ENCODE results near the gene PRIMPOL.
"Not testable (repeated sequence)": the region's sequence is repeated elsewhere in the genome, so short reads cannot be mapped to it uniquely, and the experiment has no call there.

PRIMPOL gene

GRCh38 chr4:184636897-184637296, 12.6 kb upstream of the PRIMPOL start:
- no peak for DNase-seq (ENCODE audit: low spot score)

DNA sequence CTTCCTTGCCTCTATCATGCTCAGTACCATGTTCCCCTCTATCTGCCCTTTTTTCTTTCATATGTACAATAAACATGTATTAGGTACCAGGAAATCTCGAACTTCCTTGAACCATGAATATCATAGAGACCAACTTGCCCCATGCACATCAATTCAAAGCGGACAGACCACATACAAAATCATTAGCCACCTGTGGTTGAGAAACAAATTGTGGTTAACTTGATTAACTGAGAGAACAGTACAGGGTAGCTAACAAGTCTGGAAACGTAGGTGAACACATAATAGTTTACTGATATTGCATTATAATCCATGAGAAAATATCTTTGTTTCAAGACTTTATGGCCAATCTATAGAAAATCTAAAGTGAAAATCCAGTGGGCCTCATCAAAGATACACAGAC, 8.5 kb upstream of the PRIMPOL start:
- no peak for DNase-seq (ENCODE audit: low spot score)

DNA sequence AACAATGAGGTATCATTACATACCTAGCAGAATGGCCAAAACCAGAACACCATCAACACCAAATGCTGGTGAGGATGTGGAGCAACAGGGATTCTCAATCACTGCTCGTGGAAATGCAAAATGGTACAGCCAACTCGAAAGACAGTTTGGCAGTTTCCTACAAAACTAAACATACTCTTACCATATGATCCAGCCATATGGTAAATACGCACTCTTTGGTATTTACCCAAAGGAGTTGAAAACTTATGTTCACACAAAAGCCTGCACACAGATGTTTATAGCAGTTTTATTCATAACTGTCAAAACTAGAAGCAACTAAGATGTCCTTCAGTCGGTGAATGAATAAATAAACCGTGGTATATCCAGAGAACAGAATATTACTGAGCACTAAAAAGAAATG, 8.1 kb upstream of the PRIMPOL start:
- no peak for DNase-seq (ENCODE audit: low spot score)

DNA sequence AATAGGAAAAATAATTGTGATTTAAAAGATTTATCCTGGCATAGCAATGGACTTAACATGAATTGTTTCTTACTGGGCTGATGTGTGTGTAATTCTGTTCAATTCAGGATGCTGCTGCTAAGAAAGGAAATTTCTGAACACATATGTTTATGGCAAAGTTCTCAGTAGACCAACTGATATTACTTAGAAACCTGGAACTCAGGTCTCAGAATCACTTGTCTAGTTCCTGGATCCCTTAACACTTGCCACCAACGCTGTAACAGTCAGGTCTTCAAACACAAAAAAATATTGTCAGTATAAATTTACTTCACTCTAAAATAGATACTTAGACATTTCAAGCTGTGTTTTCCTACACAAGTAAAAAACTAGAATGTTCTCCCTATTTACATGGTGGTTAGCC, 5.8 kb upstream of the PRIMPOL start:
- no peak for DNase-seq (ENCODE audit: low spot score)

DNA sequence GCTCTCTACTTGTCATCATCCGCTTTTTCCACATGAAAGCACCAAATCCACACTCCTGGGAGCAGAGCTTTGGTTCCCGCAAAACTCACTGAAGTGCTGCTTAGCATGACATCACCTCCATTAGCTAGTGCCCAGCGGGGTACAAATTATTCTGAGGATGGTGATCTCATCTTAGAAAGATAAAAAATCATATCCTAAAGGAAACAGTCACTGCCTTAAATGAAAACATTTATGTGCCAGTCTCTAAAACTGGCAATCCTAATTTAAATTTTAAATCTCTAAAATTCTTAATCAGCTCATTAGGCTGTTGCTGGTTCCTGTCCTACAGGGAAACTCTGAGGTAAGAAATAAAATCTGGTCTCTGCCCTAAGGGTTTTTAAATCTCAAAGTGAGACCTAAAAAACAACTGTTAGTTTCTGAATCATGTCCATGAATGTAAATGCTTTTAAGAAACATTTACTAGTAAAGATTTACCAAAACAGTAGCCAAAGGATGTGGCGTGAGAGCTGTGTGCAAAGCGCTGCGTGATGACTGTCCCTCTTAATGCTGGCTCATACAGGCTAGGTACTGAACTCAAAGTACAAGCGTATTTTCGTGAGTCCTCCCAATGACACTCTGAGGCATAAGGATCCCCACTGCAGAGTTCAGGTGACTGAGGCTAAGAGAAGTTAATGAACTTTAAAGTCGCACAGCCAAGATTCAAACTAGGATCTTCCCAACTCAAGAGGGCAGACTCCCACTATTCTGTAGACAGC, 4.8 kb upstream of the PRIMPOL start:
- no peak for DNase-seq (ENCODE audit: low spot score)

DNA sequence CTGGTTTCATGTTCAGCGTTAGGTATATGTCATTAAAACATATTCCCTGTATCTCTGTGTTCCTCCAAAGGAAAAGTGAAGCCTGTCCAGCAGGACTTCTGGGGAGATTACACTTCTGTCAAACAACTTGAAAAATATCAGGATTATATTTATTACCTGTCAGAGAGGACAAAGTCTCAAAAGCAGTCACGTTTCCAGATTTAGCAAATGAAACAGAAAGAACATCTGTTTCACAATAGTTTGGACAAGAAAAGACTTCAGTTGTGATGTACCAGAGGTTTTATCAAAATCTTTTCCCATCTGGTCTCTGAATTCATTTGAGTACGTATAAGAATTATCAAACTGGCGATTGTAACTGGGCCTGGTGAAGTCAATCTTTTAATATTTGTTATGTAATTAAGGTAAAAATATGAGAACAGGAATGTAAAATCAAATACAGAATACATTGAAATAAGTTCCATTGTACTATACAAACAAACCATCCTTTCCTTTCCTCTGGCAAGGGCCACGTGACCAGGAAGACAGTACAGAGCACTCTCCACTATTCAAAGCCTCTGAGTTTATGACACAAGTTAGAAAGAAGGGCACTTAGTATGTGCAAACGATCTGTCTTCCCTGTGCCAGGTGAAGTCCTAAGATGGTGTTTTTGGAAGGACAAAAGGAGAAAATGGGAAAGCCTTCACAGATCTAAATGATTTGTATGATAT, 3.5 kb upstream of the PRIMPOL start:
- DNase-seq (ENCODE audit: low spot score), result no peak

GRCh38 chr4:184647266-184648053, 2.1 kb upstream of the PRIMPOL start:
- no peak for DNase-seq (ENCODE audit: low spot score)

- DNase-seq (ENCODE audit: low spot score), result no peak
Measured at GRCh38 chr4:184648054-184648312, 1.6 kb upstream of the PRIMPOL start.

GRCh38 chr4:184648313-184649025, 1.1 kb upstream of the PRIMPOL start:
- peak; percentile 31 for DNase-seq (ENCODE audit: low spot score)

DNA sequence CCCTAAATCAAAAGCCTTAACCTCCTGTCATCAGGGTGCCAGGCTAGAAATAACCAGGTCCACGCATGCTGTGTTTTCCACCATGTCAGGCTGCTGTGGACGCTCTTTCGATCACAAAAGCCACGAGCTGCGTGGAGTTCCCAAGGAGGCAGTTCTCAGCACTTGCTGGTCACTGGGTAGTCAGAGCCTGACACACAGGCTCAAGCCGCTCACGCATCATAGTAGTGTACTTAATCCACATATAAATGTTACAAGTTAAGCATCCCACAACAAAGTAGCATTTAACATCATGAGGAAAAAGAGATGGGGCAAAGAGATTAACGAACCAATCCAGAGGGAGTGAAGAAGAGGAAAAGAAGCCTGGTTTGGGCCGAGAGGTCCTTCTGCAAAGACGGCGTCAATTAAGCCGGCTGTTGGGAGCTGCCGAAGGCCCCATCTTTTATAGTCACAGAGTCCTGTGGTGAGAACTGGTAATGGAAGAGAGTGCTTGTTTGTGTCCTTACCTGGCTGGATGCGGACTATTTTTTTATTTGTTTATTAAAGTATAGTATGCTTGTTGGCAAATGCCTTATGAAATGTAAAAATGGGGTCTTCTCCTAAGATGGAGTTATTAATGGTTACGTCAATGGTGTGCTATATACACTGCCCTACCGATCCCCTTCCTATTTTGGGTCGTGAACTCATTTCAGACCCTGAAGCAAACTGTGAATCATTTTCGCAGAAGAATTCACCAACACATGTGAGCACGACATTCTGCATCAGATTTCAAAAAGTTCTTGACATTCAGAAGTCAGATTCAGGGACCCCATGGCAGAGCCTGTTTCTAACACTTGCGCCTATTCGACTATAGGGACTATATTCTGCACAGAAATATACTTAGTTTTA, 675 bp downstream of the PRIMPOL start:
- DNase-seq (ENCODE audit: low spot score), result no peak

DNA sequence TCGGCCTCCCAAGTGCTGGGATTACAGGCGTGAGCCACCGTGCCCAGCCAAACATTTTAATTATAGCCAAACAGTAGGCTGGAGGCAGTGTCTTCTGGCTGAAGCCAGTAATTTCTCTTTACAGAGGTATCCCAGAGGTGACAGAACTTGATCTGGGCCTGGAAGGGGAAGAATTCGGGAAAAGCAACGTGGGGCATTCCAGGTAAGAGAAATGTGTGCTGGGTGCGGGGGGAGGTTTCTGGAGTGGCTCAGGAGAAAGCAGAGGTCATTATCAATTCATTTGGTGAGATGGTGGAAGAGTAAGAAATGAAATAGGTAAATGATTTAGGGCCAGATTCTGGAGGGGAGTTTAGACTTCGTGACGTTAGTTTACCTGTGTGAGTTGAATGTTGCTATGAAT, 2.4 kb downstream of the PRIMPOL start:
- DNase-seq (ENCODE audit: low spot score), result no peak

- DNase-seq (ENCODE audit: low spot score), result not testable (repeated sequence)
Measured at GRCh38 chr4:184652681-184653080, 3.1 kb downstream of the PRIMPOL start.

DNA sequence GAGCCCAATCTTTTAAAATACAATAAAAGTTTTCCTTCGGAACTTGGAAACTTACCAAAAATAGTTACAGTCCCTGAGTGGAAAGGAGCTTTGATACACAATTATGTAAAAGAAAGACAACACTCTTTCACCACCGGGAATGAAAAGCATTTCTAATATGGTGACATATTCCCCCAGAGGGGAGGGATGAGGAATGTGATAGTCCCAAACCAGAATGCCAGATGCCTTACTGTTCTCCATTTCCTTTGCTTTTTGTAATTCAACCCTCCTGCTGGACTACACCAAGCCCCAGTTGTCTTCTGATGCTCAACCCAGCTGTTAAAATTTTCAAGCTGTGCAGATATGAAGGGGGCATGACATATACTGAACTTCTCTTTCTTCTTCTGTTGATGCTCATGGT, 4.1 kb downstream of the PRIMPOL start:
- DNase-seq (ENCODE audit: low spot score), result no peak

- no peak for DNase-seq (ENCODE audit: low spot score)
Measured at GRCh38 chr4:184655889-184656869, 6.6 kb downstream of the PRIMPOL start.

GRCh38 chr4:184657144-184657543, 7.6 kb downstream of the PRIMPOL start:
- no peak for DNase-seq (ENCODE audit: low spot score)

DNA sequence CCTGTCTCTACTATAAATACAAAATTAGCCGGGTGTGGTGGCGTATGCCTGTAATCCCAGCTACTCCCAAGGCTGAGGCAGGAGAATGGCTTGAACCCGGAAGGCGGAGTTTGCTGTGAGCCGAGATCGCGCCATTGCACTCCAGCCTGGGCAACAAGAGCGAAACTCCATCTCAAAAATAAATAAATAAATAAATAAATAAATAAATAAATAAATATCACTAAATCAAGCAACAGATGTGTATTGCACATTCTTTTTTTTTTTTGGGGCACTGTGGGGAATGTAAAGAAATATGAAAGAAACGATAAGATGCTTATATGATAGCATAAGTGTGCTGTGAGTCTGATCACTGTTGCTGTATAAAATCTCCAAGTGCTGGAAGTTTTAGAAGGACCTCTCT, 8.3 kb downstream of the PRIMPOL start:
- not testable (repeated sequence) for DNase-seq (ENCODE audit: low spot score)

DNA sequence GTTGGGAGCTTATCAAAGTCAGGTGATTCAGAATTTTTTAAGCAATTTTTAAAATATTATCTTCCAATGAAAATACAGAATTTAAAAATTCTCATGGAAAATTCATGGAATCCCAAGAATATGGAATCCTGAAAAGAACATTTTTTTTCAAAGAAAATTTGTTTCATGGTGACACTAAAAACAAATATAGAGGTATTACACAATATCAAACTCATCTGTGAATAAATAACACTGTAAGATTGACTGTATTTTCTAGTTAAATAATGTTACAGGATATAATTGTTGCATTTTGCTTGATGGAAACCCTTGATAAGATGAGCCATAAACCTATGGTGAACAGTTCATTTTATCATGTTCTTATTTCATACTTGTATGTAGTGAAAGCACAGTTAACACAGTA, 11.4 kb downstream of the PRIMPOL start:
- DNase-seq (ENCODE audit: low spot score), result no peak

DNA sequence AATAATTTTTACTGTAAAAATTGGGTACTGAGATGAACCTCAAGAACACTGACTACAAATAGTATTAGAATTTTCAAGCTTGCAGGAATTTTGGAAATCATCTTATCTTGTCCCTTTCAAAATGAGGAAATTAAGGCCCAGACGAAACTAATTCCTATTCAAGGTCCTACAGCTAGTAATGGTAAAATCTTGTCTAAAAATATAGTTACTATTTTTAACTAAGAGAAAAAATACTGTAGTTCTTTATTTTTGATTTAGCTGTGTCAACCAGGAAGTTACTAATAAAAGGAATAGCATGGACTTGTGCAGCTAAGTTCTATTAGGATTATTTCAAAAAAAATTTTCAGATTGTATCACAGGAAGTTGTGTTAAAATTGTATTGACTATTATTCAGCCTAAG, 12.7 kb downstream of the PRIMPOL start:
- no peak for DNase-seq (ENCODE audit: low spot score)

DNA sequence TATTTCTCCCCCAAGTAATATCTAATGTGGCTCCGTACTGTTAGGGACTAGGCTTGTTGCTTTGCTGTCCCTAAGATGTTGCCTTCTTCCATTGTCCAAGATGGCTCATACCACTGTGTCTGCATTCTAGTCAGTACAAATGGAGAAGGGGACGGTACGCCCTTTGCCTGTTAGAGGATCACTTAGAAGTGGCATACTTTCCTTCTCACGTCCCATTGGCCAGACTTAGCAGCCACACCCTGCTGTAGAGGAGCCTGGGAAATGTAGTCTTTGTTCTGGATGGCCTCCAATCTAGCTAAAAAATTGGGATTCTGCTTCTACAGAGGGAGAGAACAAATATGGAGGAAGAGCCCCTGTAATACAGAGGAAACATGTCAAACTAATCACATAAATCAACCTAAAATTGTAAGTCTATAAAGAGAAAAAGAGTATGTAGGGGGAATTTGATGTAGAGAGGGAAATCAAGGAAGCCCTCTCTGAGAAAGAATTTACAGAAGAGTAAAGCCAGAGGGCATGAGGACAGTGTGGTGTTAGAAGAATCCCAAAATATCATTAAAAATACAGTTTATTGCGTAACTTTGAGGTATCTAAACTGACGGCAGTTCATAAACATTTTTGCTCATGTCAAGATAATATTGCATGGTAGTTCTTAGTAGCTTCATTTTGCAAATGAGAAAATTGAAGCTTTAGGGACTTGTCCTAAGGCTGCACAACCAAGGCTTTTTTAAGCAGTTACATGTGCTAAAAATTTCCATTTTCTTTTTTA, 15.1 kb downstream of the PRIMPOL start:
- DNase-seq (ENCODE audit: low spot score), result peak; percentile 77

DNA sequence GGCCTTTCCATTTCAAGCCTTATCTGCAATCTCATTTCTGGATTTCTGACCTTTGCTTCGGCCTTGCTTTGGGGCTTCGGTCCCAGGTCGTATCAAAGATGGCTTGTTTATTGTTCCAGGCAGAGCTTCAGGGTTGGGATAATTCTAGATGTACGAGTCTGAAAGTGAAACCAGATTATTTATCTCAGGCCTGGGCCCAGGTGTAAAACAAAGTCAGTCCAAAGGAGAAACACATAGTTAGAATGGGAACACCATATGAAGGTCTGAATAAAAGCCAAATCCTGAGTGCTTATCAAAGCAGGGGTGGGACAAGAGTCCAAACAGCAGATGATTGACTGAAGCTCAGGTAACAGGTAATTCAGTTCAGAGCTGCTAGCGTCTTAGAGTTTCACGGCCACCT, 17.1 kb downstream of the PRIMPOL start:
- no peak for DNase-seq (ENCODE audit: low spot score)

All from iPS-NIHi11 (cell line).